CD1c-positive myeloid dendritic cell (primary cell): ENCODE results near the gene ZHX3.

Source experiments
- DNase-seq: peaks from one replicate; pipeline ENCODE4 v3.0.0-alpha.2; 2016; ENCODE audit errors: extremely low spot score

Gene ZHX3

DNA sequence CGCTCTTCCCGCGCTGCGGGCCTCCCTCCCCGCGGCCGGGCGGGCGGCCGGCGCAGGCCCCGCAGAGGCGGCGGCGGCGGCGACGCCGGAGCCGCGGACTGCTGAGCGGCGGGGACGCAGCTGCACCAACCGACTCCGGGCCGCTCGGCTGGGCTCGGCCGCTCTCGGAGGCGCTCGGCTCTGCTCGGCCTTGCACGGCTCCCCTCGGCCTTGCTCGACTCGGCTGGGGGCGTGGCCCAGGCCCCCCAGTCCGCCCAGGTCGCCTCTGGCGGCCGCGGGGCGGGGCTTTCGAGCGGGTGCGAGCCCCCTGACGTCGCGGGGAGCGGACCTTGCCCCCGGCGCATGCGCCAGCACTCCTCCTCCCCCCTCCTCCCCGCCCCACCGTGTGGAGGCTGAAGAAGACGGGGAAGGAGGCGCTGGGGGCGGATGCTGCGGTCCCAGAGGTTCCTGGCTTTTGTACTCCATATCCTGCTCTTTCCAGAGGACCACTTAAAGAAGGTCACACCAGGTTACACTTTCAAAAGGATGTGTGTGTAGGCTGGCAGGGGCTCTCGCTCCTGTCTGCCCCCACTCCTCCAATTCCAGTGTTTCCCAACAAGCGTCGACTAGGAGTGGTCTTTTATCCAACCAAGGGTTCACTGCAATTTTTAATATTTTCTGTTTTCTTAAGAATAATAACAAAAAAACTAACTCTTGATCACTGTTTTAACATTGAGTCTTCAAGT lies at the start of gene ZHX3:
TSS of gene ZHX3 (minus strand) at position 186 of the 725 bp plus-strand sequence. CDS start 112,815 bp downstream, outside the sequence.
- DNase-seq = peak; percentile 98

DNA sequence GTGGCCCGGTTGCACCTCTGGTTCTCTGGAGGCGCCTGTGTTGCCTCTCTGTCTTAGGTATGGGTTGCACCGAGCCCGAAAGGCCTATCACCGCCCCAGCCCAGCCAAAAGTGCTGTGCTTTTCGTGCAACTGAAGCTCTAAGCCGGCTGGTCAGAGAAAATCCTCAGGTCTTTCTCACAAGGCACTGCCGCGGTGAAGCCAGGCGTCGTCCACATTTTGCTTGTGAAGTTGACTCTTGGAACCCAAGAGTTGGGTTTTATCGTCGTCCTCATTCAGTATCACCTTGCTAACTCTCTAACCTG lies 49.8 kb upstream of the ZHX3 start:
- DNase-seq = no peak

GRCh38 chr20:41366546-41367392 lies 49.2 kb upstream of the ZHX3 start, which contains the start of gene EMILIN3:
Gene EMILIN3, minus strand, starts transcription at chr20:41366818. Its CDS starts 184 bp downstream, at chr20:41366634.
- DNase-seq = no peak

DNA sequence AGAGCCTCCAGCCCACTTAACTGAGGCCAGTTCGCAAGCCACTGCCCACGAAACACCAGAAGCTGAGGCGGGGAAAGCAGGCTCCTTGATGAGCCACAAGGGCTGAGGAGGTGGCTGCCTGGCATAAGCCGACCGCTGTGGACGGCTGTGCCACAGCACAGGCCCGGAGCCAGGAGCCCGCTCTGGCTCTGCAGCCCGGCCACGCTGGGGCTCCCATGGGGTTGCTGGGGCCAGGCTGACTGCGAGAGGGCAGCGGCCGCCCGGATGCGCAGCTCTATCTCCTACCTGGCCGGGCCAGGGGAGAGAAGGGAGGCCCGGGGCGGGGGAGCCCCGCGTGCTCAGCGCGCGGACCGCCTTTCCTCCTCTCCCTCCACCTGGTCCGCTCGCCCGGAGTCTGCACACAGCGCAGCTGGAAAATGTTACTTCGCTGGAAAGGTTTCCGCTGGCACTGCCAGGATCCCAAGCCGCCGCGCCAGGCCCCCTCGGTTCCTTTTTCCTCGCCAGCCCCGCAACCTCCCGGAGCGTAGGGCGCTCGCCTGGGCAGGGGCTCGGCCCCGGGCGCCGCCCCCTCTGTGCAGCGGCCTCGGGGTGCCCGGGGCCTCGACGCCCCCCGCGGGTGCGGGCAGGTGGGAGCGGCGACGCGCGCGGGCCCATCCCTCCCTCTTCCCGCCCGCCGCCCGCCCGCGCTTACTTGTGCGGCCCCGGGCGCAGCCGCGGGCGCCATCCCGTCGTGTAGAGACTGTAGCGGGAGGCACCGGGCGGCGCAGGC lies 48.4 kb upstream of the ZHX3 start:
- no peak for DNase-seq

GRCh38 chr20:41364967-41365765 lies 47.6 kb upstream of the ZHX3 start:
- DNase-seq = no peak

DNA sequence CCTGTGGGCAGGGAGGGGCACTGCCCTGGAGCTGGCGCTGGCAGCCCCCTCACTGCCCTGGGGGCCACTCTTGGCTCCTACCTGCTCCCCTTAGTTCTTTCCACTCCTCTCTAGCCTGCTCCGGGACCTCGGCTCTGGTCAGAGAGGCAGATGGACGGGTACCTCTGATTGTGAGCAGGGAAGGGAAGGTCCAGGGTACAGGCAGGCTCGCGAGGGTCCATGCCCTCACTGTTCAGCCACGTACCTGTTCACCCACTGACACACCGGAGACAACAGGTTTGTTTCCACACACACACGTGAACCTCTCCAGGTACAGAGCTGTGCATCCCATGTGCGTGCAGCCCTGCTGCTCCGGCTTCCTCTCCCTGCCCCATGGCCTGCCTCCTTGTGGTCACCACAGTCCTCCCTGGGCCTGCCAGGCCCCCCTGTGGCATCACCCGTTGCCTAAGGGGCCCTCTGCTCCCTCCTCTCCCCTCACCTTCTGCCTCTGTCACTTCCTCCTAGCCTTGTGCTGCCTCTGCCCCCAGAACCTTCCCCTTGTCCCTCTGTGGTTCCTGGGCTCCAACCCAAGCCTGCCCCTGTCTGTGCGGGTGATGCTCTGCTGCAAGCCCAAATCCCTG lies 46.8 kb upstream of the ZHX3 start:
- DNase-seq = no peak

DNA sequence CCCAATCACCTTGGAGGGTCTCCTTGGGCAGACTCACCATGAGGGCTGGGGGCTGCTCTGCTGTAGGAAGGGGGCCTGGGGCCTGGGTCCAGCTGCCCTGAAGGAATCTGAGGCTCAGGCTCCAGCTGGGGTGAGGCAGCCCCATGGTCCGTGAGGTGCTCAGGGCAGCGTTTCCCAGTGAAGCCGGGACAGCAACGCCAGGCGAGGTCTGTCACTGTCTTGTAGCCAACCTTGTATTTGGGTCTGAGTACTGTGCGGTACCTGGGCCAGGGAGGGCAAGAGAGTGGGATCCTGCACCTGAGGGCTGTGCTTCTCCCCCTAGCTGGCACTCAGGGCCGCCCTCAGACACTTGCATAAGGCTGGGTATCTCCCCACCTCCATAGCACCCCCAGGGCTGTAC lies 46.1 kb upstream of the ZHX3 start:
- no peak for DNase-seq

GRCh38 chr20:41362748-41363140 lies 45.2 kb upstream of the ZHX3 start:
- DNase-seq = no peak

- no peak for DNase-seq
Observed at GRCh38 chr20:41361757-41362747, 44.5 kb upstream of the ZHX3 start.

DNA sequence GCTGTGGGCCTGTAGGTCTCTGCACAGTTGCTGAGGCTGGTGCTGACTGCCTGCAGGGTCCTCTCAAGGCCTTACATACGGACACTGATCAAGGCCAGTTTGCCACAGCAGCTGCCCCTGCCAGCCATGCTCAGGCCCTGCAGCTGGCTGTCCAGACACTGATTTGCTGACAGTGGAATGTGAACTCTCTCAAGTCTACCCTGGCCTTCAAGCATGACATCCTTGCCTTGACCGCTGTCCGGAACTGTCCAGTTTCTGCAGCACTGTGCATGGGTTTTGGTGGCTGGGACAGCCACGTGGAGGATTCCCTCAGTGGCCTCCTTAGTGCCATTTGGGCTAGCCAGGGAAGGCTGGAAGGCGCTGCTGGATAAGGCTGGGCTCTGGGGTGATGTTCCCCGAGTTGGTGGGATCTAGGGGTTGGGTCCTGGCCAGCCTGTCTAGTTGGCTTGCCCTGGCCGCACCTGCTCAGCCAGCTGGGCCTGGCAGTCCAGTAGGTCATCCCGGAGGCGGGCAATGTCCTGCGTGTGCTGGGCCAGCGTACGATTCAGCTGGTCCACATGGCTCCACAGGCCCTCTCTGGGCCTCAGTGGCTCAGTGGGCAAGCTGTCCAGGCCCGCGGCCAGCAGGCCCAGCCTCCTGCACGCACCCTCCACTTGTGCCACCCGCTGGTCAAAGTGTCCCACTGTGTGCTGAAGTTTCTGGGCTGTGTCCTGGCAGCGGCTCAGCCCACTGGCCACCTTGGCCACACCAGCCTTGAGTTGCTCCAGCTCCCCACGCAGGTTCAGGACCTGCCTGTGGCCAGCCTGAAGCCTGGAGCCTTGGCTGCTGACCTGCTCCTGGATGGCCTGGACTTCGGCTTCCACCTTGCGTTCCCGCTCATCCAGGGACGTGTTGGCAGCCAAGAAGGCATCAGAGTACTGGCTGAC lies 43.6 kb upstream of the ZHX3 start:
- DNase-seq = no peak

DNA sequence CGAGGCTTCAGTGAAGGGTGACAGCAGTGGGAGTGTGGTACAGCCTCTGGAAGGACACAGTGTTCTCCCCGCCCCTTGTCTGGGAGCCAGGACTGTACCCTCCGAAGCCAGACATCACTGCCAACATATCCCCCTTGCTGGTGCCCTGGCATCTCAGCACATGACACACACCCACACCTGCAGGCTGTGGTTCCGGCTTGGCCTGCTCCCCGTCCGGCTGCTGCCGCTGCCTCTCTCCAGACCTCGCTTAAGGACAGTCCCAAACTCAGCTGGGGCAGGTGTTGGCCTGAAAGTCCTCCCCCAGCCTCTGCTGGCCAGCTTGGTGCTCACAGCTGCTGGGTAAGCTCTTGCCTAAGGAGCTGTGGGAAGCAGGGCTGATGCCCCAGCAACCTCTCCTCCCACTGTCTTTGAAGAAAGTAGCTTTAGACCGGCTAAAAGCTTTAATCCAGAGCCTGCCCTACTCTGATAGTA lies 42.0 kb upstream of the ZHX3 start:
- no peak for DNase-seq

- DNase-seq = no peak
Observed at GRCh38 chr20:41358717-41359116, 41.2 kb upstream of the ZHX3 start.

GRCh38 chr20:41358230-41358629 lies 40.7 kb upstream of the ZHX3 start:
- no peak for DNase-seq

DNA sequence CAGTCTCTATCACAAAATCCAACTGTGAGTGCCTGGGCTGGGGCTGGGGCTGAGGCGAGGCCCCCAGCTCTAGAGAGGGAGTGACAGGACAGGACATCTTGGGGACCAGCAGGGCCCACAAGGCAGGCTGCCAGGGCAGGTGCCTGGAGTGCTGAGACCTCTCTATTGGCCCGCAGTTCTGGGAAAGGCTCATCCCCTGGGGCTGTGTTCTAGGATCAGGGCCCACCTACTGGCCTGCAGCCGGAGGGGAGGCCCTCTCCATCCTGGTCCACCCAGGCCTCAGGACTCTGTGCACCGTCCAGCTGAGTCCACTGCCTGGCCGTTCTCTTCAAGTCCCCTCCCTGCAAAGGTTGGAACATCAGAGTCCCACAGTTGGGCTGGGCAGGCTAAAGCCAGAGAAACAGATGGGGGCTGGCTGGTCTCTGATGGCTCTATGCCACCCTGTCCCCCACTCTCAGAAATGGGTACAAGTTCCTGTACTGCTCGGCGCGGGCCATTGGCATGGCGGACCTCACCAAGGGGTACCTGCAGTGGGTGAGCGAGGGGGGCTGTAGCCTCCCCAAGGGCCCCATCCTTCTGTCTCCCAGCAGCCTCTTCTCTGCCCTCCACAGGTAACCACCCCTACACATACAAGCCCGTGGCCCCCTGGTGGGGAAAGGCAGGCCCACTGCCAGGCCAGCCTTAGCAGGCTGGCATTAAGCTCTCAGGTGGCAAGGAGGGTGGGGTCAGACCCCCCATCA lies 40.1 kb upstream of the ZHX3 start:
- no peak for DNase-seq

GRCh38 chr20:41356951-41357350 lies 39.4 kb upstream of the ZHX3 start:
- no peak for DNase-seq

GRCh38 chr20:41355598-41356203 lies 38.2 kb upstream of the ZHX3 start:
- DNase-seq = no peak

GRCh38 chr20:41355192-41355591 lies 37.7 kb upstream of the ZHX3 start:
- DNase-seq = no peak

DNA sequence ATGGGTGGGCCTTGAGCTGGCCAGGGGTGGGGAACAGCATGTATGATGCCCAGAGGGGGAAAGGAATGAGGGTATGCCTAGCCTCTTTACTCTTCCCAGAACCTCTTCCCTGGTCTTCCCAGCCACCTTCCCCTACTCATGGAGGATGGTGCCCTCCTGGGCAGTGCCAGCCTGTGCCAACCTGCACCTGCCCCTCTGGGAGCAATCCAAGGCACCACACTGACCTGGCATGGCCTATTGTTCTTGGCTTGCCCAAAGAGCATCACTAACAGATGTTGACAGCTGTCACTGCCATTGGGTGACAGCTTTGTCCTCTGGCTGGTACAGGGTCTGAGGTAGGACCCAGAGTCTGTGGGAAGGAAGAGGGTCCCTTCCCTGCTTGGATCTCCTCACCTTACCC lies 36.0 kb upstream of the ZHX3 start:
- no peak for DNase-seq
